Activated CD8-positive, alpha-beta memory T cell treated with anti-CD3 and anti-CD28 coated beads for 48 hours (primary cell): Measurements from ENCODE around the gene FXYD4.
A peak's percentile ranks its signal among the peaks of the same experiment; 100 is the strongest.
"Not testable (repeated sequence)": the region's sequence is repeated elsewhere in the genome, so short reads cannot be mapped to it uniquely, and the experiment has no call there.

ENCODE experiments used
- DNase-seq, 3 experiments: peaks; one replicate each; pipeline ENCODE4 v3.0.0-alpha.2; 2020; ENCODE audit warnings: low read depth in 2 of 3, low spot score in 2 of 3

The FXYD4 gene, protein sequence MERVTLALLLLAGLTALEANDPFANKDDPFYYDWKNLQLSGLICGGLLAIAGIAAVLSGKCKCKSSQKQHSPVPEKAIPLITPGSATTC

DNA sequence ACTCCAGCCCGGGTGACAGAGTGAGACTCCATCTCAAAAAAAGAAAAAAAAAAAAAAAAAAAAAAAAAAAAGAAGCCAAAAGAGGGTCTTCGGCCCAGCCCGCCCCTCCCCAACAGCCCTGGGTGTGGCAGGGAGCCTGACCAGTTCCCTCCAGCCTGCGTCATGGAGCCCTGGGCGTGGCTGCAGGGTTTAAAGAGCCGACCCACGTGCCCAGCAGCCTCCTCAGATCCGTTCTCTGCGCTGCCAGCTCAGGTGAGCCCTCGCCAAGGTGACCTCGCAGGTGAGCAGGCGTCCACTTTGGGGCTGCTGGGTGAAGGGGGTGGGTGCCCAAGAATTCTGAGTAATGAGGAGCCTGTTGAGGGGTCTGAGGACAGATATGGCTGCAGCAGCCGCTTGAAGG lies at the start of gene FXYD4:
Gene FXYD4, plus strand, starts transcription at position 219 of the 400 bp plus-strand sequence. CDS start 2,111 bp downstream, outside the sequence.
- DNase-seq: no peak

DNA sequence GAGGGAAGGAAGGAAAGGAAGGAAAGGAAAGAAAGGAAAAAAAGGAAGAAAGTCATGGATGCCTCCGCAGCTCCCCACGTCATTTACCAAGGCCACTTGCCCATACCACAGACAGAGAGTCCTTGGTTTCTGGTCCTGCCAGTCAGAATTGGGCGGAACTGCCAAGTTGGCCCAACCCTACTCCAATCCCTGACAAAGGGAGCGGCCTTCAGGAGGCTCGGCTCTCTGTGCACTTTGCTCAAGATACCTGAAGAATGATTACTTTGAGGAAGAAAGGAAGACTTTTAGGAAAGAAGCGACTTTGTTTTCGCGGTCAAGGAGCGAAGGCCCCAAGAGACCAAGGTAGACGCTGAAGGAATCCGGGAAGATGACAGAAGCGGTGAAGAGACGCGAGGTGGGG lies 49.1 kb upstream of the FXYD4 start:
- no peak for DNase-seq

DNA sequence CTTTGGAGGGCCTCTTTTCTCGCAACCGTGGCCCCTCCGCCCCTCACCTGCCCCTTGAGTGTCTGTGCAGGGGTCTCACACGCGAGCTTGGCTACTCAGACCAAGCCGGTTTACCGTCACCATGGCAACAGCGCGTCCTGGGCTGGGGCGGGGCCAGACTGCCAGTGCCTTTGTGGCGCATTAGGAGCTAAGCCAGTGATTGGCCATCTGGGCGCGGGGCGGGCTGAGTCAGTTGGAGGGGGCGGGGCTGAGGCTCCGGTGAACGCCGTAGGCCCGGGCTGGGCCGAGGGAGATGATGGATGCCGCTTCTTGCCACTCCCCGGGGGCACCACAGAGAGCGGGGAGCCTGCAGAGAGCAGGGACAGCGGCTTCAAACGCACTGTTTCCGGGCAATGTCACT lies 48.7 kb upstream of the FXYD4 start:
- peak; percentile 37 to 80 (median 40) for DNase-seq

DNA sequence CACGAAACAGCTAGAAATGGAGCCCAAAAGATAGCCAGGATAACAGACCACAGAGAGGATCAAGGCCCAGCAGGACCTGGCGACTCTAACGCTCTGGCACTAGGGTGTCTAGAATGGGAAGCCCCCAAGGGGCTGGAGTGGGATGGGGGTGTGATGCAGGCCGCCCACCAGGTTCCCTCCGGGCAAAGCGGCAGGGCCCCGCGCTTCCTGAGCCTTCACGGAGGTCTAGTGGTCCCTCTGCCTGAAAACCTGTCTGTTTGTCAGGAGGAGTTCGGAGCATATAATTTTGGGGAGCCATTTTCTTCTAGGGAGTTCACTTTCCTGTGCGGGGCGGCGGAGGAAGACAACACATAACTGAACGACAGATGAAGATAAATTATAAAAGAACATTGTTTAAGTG lies 48.2 kb upstream of the FXYD4 start:
- DNase-seq: no peak

DNA sequence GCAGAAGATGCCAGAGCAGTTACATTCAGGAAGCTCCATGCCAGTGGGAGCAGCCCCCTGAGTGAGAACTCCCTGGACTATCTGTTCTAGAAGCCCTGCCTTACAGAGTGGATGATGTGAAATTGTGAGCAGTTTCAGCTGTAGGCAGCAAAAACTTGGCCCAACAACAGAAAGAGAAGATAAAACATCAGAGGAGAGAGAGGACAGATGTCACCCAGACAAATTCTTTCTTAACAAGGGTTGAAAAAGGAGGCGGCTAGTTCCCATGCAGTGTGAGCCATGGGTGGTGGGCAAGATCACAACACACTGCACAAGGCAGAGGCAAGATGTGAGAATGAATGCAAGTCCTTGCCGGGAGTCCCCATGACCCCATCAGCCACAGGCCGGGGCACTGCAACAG lies 46.6 kb upstream of the FXYD4 start:
- no peak for DNase-seq

DNA sequence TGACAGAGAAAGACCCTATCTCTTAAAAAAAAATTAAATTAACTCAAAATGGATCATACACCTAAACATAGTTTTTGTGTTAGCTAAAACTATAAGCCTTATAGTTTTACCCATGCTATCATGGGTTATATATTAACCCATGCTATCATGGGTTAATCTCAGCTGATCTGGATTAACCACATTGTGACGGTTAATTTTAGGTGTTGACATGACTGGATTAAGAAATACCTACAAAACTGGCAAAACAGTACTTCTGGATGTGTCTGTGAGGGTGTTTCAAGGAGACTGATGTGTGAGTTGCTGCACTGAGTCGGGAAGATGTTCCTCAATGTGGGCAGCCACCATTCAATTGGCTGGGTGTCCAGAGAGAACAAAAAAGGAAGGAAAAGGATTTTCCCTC lies 44.3 kb upstream of the FXYD4 start:
- no peak for DNase-seq

DNA sequence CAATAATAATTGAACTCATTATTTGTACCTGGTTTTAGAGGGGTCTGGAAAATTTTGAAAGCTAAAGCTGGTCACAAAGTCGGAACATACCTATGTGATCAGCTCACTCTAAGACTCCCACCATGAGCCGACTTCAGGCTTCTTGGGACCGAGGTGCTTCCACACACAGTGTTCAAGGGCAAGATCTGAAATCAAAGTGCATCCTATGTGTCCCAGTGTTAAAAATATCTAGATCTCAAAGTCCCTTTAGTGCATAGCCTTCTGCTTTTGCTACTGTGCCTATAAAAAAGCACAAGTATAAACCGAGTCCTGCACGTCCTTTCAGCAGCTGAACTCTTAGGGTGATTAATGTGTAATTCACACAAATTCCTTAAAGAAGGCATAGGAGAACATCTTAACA lies 43.5 kb upstream of the FXYD4 start:
- DNase-seq: no peak

DNA sequence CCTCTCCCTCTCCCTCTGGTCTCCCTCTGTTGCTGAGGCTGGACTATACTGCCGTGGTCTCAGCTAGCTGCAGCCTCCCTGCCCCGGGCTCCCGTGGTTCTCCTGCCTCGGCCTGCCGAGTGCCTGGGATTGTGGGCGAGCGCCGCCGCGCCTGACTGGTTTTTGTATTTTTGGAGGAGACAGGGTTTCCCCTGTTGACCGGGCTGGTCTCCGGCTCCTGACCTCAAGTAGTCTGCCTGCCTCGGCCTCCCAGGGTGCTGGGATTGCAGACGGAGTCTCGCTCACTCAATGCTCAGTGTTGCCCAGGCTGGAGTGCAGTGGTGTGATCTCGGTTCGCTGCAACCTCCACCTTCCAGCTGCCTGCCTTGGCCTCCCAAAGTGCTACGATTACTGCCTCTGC lies 42.6 kb upstream of the FXYD4 start:
- not testable (repeated sequence) for DNase-seq

DNA sequence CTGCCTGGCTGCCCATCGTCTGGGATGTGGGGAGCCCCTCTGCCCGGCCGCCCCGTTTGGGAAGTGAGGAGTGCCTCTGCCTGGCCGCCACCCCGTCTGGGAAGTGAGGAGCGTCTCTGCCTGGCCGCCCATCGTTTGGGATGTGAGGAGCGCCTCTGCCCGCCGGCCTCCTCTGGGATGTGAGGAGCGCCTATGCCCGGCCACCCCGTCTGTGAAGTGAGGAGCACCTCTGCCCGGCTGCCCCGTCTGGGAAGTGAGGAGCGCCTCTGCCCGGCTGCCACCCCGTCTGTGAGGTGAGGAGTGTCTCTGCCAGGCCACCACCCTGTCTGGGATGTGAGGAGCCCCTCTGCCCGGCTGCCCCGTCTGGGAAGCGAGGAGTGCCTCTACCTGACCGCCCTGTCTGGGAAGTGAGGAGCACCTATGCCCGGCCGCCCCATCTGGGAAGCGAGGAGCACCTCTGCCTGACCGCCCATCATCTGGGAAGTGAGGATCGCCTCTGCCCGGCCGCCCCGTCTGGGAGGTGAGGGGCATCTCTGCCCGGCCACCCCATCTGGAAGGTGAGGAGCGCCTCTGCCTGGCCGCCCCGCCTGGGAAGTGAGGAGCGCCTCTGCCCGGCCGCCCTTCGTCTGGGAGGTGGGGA lies 42.1 kb upstream of the FXYD4 start:
- not testable (repeated sequence) for DNase-seq

DNA sequence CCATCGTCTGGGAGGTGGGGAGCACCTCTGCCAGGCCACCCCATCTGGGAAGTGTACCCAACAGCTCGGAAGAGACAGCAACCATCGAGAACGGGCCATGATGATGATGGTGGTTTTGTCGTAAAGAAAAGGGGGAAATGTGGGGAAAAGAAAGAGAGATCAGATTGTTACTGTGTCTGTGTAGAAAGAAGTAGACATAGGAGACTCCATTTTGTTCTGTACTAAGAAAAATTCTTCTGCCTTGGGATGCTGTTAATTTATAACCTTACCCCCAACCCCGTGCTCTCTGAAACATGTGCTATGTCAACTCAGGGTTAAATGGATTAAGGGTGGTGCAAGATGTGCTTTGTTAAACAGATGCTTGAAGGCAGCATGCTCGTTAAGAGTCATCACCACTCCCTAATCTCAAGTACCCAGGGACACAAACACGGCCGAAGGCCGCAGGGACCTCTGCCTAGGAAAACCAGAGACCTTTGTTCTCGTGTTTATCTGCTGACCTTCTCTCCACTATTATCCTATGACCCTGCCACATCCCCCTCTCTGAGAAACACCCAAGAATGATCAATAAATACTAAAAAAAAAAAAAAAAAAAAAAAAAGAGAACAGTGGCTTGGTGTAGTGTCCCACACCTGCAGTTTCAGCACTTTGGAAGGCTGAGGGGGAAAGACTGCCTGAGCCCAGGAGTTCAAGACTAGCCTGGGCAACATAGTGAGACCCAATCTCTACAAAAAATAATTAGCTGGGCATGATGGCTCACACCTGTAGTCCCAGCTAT lies 41.2 kb upstream of the FXYD4 start:
- not testable (repeated sequence) for DNase-seq

DNA sequence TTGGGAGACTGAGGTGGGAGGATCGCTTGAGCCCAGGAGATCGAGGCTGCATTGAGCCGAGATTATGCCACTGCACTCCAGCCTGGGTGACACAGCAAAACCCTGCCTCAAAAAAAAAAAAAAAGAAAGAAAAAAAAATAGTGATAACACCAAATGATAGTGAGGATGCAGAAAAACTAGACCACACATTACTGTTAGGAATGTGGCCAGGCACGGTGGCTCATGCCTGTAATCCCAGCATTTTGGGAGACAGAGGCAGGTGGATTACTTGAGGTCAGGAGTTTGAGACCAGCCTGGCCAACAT lies 40.7 kb upstream of the FXYD4 start:
- DNase-seq: not testable (repeated sequence)

DNA sequence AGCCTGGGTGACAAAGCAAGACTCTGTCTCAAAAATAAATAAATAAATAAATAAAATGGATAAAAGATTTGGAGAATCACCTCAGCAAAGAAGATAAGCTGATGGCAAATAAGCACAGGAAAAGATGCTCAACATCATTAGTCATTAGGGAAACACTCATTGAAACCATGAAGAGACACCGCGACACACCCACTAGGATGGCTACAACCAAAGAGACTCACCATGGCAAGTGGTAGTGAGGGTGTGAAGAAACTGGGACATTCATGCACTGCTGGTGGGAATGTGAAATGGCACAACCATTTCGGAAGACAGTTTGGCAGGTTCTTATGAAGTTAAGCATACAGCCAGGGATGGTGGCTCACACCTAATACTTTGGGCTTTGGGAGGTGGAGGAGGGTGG lies 37.8 kb upstream of the FXYD4 start:
- no peak for DNase-seq

DNA sequence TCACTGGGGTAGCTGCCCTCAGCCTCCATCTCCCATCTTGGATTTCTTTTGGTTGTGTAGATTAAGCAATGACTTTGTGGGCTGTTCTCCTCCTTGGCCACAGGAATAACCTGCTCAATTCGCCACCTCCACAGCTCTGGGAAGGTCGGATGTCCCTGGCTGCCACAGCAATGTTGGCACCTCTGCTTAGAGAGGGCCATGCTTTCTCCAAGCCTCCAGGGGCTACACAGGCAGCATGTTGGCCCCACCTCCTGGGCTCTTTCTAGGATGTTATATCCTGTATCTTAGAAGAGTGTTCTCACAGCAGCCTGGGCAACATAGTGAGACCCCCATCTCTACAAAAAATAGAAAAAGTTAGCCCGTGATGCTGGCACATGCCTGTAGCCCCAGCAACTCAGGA lies 35.4 kb upstream of the FXYD4 start:
- no peak for DNase-seq

DNA sequence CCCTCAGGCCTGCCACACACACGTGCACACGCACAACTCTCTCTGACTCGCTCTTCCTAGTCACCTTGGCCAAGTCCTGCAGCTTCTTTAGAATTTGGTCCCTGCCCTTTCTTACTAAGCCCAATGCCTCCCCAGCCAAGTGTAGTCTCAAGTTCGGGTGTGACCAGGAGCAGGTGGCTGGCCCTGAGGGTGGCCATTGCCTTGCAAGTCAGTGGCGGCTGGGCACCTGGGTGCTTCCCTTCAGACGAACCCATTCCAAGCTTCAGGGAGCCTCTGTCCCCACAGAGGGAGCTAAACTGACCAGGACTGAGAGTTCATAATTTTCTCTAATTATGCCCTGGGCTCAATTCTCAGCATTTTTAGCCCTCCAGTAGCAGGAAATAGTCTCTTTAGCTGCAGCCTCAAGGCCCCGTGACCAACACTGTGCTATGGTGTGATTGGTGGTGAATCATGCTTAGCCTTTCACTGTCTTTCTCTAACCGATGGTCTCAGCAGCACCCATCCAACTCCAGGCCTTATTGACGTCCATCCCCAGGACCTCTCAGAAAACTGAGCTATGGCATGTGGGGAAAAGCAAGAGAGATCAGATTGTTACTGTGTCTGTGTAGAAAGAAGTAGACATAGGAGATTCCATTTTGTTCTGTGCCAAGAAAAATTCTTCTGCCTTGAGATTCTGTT lies 34.7 kb upstream of the FXYD4 start:
- DNase-seq: no peak

DNA sequence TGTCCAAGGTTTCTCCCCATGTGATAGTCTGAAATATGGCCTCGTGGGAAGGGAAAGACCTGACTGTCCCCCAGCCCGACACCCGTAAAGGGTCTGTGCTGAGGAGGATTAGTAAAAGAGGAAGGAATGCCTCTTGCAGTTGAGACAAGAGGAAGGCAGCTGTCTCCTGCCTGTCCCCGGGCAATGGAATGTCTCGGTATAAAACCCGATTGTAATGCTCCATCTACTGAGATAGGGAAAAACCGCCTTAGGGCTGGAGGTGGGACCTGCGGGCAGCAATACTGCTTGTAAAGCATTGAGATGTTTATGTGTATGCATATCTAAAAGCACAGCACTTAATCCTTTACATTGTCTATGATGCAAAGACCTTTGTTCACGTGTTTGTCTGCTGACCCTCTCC lies 33.9 kb upstream of the FXYD4 start:
- DNase-seq: not testable (repeated sequence)

DNA sequence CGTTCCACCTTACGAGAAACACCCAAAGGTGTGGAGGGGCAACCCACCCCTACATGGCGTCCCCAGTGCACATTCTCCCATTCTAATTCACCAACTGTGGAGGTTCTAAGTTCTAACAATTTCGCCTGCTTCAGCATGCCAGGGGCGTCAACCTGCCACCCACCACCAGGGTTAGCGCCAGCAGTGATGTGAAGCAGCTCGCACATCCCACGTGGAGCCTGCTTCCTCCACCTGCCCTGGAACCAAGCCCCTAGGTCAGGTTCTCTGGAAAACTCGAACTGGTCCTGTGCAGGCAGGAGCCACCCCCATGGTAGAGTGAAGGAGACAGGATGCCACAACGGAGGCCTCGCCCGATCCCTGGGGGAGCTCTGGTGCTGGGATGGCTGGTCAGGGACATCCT lies 33.3 kb upstream of the FXYD4 start:
- DNase-seq: no peak

DNA sequence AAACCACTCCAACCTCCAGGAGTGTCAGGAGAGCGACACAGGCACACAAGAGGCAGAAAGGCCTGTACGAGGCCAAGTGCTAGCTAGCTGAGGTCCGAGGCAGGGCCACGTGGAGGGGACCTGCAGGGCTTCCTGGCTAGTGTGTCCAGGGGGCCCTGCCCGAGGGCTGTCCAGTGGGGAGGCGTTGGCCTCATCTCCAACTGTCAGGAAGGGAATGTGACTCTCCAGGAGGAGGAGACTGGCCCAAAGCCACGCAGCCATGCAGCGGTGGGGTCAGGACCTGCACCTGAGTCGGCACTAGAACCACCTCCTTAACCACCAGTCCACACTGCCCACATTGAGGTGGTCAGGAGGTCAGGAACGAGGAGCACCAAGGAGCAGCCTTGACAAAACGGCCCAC lies 32.3 kb upstream of the FXYD4 start:
- DNase-seq: no peak

DNA sequence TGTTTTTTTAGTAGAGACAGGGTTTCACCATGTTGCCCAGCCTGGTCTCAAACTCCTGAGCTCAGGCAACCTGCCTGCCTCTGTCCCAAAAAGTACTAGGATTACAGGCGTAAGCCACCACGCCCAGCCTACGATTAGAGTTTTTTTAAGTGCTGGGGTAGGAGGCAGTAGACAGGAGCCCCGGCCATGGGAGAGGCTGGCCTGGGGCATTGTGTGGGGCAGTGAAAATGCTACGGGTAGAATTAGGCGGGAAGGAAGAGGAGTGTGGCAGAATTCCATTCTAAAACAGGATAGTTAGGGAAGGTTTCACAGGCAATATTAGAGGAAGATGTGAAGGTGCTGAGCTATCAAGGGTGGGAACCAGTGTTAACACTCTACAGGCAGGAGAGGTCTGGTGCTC lies 31.3 kb upstream of the FXYD4 start:
- DNase-seq: no peak

DNA sequence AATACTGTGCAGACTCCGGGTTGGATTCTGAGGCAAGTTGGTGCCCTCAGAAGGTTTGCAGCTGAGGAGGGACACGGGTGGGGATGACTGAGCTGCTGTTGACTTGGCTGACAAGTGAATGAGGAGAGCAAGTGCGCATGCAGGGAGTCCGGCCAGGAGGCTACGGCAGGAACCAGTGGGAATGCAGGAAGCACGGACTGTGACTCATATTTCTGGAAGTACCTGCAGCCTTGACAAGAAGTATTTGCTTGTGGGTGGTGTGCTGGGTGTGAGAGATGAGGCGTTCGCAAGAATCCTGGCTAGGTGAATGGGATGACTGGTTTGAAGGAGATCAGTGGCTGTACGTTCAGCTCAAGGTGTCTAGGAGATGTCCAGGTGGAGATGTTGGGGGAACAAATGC lies 30.8 kb upstream of the FXYD4 start:
- DNase-seq: no peak

DNA sequence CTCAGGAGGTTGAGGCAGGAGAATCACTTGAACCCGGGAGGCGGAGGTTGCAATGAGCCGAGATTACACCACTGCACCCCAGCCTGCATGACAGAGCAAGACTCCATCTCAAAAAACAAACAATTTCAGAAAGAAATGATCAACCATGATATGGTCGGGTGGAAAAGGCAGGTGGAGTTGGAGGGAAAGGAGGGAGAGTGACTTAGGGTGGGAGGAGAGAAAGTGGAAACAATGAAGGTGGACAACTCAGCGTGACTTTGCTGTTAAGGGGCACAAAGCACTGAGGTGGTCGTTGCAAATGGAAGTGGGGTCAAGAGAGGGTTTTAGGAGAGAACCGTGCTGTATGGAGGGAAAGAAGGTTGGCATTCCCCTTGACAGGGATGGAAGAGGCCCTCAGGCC lies 30.0 kb upstream of the FXYD4 start:
- no peak for DNase-seq

DNA sequence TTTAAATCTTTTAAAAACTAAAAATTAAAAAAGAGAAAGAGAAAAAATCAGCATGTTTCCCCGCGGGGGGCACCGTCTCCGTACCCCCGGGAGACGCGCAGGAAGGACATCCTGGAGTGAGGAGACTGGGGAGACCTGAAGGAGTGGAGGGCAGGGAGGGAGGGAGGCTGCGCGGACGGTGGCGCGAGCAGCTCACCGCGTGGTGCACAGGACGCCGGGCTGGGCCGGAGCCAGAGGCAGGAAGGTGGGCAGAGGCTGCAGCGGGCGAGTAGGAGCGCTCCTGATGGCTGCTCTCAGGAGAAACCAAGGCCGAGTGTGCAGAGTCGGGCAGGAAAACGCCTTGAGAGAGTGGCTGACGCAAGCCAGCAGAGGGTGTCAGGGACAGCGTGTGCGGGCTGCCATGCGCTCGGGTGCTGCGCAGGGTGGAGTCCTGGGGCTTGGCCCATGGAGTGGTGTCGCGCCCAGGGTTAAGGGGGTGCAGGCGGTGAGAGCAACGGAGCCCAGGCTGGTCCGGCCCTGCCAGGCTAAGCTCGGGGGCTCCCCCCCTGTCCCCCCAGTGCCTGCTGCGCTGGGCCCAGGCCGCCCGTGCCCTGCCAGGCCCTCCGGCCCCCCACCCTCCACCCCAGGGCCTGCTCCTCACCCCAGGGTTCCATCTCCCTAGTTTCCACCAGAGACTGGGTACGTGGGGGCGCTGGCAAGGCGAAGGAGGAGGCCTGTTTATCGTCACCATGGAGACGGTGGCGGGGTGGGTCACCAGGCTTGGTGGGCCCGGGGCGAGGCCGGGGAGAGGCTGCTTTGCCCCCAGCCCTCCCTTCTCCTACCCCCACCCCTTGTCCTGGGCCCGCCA lies 28.9 kb upstream of the FXYD4 start:
- DNase-seq: no peak
